WTC11 (cell line): ENCODE data around the gene POLR3B. TPM values are rescaled to one million over a fixed set of nuclear protein-coding genes. Genes with fewer than 3 reads are reported as not detected.

Experiments used
- ATAC-seq: fragments of 200-7000 bp; cut with Tn5 transposase; 2 replicates; pipeline ENCODE4 v1.10.0; 2021; ENCODE audit warnings: mild to moderate bottlenecking, moderate library complexity
- CTCF ChIA-PET: fragments of 300-600 bp; sonication (Branson Sonifier 250); formaldehyde crosslinking; loops from one replicate; lab custom pipeline; 2021; ENCODE audit warnings: antibody characterized with exemption; lab: Charles Lee
- POLR2A ChIA-PET: fragments of 350-600 bp; sonication (Branson Sonifier 250); formaldehyde crosslinking; loops from one replicate; lab custom pipeline; 2021; ENCODE audit warnings: antibody characterized with exemption; lab: Charles Lee
- DNase-seq: peaks from one replicate; pipeline ENCODE4 v3.0.0; 2021; ENCODE audit warnings: low spot score
- H3K27ac Mint-ChIP-seq: 2 replicates; pipeline ENCODE4 v1.8.0; 2021; ENCODE audit warnings: mixed read lengths
- H3K27me3 Mint-ChIP-seq: 2 replicates; pipeline ENCODE4 v1.8.0; 2021; ENCODE audit warnings: low read depth, mild to moderate bottlenecking, moderate library complexity, mixed read lengths
- H3K36me3 Mint-ChIP-seq: 2 replicates; pipeline ENCODE4 v1.8.0; 2021; ENCODE audit warnings: mixed read lengths
- H3K4me1 Mint-ChIP-seq: 2 replicates; pipeline ENCODE4 v1.8.0; 2022; ENCODE audit warnings: mixed read lengths
- H3K4me3 Mint-ChIP-seq: 2 replicates; pipeline ENCODE4 v1.8.0; 2021; ENCODE audit warnings: mild to moderate bottlenecking, moderate library complexity, mixed read lengths
- H3K9me3 Mint-ChIP-seq: 2 replicates; pipeline ENCODE4 v1.8.0; 2021; ENCODE audit warnings: mixed read lengths
- CREB1 ChIP-seq: sonication (generic); formaldehyde crosslinking; IDR thresholded peaks from 2 replicates; pipeline ENCODE4 v1.8.0; 2023; ENCODE audit warnings: mild to moderate bottlenecking, missing genetic modification reagents
- CREM ChIP-seq: sonication (generic); formaldehyde crosslinking; IDR thresholded peaks from 2 replicates; pipeline ENCODE4 v1.8.1; 2022; ENCODE audit warnings: mild to moderate bottlenecking, missing genetic modification reagents, moderate library complexity
- ELF4 ChIP-seq: sonication (generic); formaldehyde crosslinking; IDR thresholded peaks from 2 replicates; pipeline ENCODE4 v1.8.1; 2022; ENCODE audit warnings: low read depth, mild to moderate bottlenecking, moderate library complexity, missing genetic modification reagents
- GTF2I ChIP-seq: fragments of 250-450 bp; sonication (Bioruptor Pico); conservative IDR thresholded peaks from 2 replicates; pipeline ENCODE4 v1.4.0; 2021; ENCODE audit warnings: mild to moderate bottlenecking
- KAT7 ChIP-seq: sonication (generic); formaldehyde crosslinking; IDR thresholded peaks from 2 replicates; pipeline ENCODE4 v1.8.1; 2023; ENCODE audit warnings: missing genetic modification reagents, mild to moderate bottlenecking, borderline replicate concordance
- MXD4 ChIP-seq: fragments of 250-450 bp; sonication (Bioruptor Pico); IDR thresholded peaks from 2 replicates; pipeline ENCODE4 v1.8.0; 2021; ENCODE audit warnings: mild to moderate bottlenecking, moderate library complexity, borderline replicate concordance
- NFATC4 ChIP-seq: fragments of 250-450 bp; sonication (Bioruptor Pico); IDR thresholded peaks from 2 replicates; pipeline ENCODE4 v1.9.0; 2021; ENCODE audit warnings: mild to moderate bottlenecking
- OVOL2 ChIP-seq: fragments of 250-450 bp; sonication (Bioruptor Pico); IDR thresholded peaks from 2 replicates; pipeline ENCODE4 v1.9.0; 2021; ENCODE audit warnings: mild to moderate bottlenecking, borderline replicate concordance
- RORB ChIP-seq: fragments of 250-450 bp; sonication (Bioruptor Pico); IDR thresholded peaks from 2 replicates; pipeline ENCODE4 v1.9.0; 2021; ENCODE audit warnings: mild to moderate bottlenecking
- SMAD4 ChIP-seq: sonication (generic); formaldehyde crosslinking; IDR thresholded peaks from 2 replicates; pipeline ENCODE4 v1.8.0; 2022; ENCODE audit warnings: mild to moderate bottlenecking, missing genetic modification reagents
- TCF7 ChIP-seq: sonication (generic); formaldehyde crosslinking; IDR thresholded peaks from 2 replicates; pipeline ENCODE4 v1.8.0; 2022; ENCODE audit warnings: mild to moderate bottlenecking, low read depth, missing genetic modification reagents, moderate library complexity
- ZNF138 ChIP-seq: sonication (generic); formaldehyde crosslinking; conservative IDR thresholded peaks from 2 replicates; pipeline ENCODE4 v1.8.1; 2022; ENCODE audit warnings: mild to moderate bottlenecking, moderate library complexity, missing genetic modification reagents
- ZNF232 ChIP-seq: sonication (generic); formaldehyde crosslinking; IDR thresholded peaks from 2 replicates; pipeline ENCODE4 v1.8.0; 2022; ENCODE audit warnings: mild to moderate bottlenecking, missing genetic modification reagents
- ZNF423 ChIP-seq: fragments of 250-450 bp; sonication (Bioruptor Pico); IDR thresholded peaks from 2 replicates; pipeline ENCODE4 v2.1.2; 2022; ENCODE audit warnings: mild to moderate bottlenecking, moderate library complexity
- total RNA-seq: library from RNA; stranded (reverse); gene quantifications from 3 replicates; pipeline ENCODE4 v1.2.3, GENCODE V29; 2021
- TF ChIP-seq, protein P1 (sequence below): sonication (generic); formaldehyde crosslinking; IDR thresholded peaks from 2 replicates; pipeline ENCODE4 v1.8.0; 2023; ENCODE audit warnings: missing genetic modification reagents, mild to moderate bottlenecking, borderline replicate concordance
- TF ChIP-seq, protein P2 (sequence below): sonication (generic); formaldehyde crosslinking; IDR thresholded peaks from 2 replicates; pipeline ENCODE4 v1.8.1; 2023; ENCODE audit warnings: mild to moderate bottlenecking, missing genetic modification reagents, moderate library complexity
- TF ChIP-seq, protein P3 (sequence below): sonication (generic); formaldehyde crosslinking; IDR thresholded peaks from 2 replicates; pipeline ENCODE4 v1.8.1; 2022; ENCODE audit warnings: low read depth, mild to moderate bottlenecking, moderate library complexity, missing genetic modification reagents, borderline replicate concordance
- TF ChIP-seq, protein P4 (sequence below): fragments of 250-450 bp; sonication (Bioruptor Pico); IDR thresholded peaks from 2 replicates; pipeline ENCODE4 v1.9.0; 2021; ENCODE audit warnings: mild to moderate bottlenecking
- TF ChIP-seq, protein P5 (sequence below): sonication (generic); formaldehyde crosslinking; IDR thresholded peaks from 2 replicates; pipeline ENCODE4 v1.8.1; 2022; ENCODE audit warnings: mild to moderate bottlenecking, missing genetic modification reagents, moderate library complexity, borderline replicate concordance
- TF ChIP-seq, protein P6 (sequence below): sonication (generic); formaldehyde crosslinking; IDR thresholded peaks from 2 replicates; pipeline ENCODE4 v1.8.0; 2022; ENCODE audit warnings: mild to moderate bottlenecking, missing genetic modification reagents
- TF ChIP-seq, protein P7 (sequence below): sonication (generic); formaldehyde crosslinking; IDR thresholded peaks from 2 replicates; pipeline ENCODE4 v1.8.1; 2023; ENCODE audit warnings: mild to moderate bottlenecking, moderate library complexity, missing genetic modification reagents

Gene POLR3B
- total RNA-seq, 1 experiment from 2014 or later, result 9.0 TPM

DNA sequence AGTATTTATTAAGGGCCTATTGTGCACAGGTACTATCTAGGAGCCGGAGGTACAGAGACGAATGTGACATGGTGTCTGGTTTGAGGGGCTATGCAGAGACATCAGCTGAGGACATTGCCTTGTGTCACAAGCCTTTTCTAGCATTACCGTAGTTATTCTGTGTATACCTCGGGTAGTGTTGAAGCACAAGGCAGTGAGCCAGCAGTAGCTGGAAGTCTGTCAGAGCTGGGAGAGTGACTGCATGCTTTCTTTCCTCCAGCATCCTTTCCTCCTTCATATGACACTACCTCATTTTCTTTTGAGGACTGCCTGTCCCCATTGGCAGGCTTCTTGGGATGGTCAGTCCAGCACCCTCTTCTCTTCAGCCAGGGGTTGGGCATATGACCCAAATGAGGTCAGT, 77.0 kb downstream of the POLR3B start (continued):
- TF ChIP-seq, protein P1, sequence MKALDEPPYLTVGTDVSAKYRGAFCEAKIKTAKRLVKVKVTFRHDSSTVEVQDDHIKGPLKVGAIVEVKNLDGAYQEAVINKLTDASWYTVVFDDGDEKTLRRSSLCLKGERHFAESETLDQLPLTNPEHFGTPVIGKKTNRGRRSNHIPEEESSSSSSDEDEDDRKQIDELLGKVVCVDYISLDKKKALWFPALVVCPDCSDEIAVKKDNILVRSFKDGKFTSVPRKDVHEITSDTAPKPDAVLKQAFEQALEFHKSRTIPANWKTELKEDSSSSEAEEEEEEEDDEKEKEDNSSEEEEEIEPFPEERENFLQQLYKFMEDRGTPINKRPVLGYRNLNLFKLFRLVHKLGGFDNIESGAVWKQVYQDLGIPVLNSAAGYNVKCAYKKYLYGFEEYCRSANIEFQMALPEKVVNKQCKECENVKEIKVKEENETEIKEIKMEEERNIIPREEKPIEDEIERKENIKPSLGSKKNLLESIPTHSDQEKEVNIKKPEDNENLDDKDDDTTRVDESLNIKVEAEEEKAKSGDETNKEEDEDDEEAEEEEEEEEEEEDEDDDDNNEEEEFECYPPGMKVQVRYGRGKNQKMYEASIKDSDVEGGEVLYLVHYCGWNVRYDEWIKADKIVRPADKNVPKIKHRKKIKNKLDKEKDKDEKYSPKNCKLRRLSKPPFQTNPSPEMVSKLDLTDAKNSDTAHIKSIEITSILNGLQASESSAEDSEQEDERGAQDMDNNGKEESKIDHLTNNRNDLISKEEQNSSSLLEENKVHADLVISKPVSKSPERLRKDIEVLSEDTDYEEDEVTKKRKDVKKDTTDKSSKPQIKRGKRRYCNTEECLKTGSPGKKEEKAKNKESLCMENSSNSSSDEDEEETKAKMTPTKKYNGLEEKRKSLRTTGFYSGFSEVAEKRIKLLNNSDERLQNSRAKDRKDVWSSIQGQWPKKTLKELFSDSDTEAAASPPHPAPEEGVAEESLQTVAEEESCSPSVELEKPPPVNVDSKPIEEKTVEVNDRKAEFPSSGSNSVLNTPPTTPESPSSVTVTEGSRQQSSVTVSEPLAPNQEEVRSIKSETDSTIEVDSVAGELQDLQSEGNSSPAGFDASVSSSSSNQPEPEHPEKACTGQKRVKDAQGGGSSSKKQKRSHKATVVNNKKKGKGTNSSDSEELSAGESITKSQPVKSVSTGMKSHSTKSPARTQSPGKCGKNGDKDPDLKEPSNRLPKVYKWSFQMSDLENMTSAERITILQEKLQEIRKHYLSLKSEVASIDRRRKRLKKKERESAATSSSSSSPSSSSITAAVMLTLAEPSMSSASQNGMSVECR (CRISPR knock-in tag), result no peak
- TF ChIP-seq, protein P2, sequence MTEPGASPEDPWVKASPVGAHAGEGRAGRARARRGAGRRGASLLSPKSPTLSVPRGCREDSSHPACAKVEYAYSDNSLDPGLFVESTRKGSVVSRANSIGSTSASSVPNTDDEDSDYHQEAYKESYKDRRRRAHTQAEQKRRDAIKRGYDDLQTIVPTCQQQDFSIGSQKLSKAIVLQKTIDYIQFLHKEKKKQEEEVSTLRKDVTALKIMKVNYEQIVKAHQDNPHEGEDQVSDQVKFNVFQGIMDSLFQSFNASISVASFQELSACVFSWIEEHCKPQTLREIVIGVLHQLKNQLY (CRISPR knock-in tag), result no peak
- TF ChIP-seq MXD4 (CRISPR knock-in tag) (no peak), KAT7 (CRISPR knock-in tag) (no peak), SMAD4 (CRISPR knock-in tag) (no peak), TCF7 (CRISPR knock-in tag) (no peak), ELF4 (CRISPR knock-in tag) (no peak), ZNF138 (CRISPR knock-in tag) (no peak), CREM (CRISPR knock-in tag) (no peak), NFATC4 (CRISPR knock-in tag) (no peak), ZNF232 (CRISPR knock-in tag) (no peak), CREB1 (CRISPR knock-in tag) (no peak)
- TF ChIP-seq, protein P3, sequence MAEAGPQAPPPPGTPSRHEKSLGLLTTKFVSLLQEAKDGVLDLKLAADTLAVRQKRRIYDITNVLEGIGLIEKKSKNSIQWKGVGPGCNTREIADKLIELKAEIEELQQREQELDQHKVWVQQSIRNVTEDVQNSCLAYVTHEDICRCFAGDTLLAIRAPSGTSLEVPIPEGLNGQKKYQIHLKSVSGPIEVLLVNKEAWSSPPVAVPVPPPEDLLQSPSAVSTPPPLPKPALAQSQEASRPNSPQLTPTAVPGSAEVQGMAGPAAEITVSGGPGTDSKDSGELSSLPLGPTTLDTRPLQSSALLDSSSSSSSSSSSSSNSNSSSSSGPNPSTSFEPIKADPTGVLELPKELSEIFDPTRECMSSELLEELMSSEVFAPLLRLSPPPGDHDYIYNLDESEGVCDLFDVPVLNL (CRISPR knock-in tag), result no peak
- TF ChIP-seq, protein P4, sequence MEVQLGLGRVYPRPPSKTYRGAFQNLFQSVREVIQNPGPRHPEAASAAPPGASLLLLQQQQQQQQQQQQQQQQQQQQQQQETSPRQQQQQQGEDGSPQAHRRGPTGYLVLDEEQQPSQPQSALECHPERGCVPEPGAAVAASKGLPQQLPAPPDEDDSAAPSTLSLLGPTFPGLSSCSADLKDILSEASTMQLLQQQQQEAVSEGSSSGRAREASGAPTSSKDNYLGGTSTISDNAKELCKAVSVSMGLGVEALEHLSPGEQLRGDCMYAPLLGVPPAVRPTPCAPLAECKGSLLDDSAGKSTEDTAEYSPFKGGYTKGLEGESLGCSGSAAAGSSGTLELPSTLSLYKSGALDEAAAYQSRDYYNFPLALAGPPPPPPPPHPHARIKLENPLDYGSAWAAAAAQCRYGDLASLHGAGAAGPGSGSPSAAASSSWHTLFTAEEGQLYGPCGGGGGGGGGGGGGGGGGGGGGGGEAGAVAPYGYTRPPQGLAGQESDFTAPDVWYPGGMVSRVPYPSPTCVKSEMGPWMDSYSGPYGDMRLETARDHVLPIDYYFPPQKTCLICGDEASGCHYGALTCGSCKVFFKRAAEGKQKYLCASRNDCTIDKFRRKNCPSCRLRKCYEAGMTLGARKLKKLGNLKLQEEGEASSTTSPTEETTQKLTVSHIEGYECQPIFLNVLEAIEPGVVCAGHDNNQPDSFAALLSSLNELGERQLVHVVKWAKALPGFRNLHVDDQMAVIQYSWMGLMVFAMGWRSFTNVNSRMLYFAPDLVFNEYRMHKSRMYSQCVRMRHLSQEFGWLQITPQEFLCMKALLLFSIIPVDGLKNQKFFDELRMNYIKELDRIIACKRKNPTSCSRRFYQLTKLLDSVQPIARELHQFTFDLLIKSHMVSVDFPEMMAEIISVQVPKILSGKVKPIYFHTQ, result no peak
- TF ChIP-seq, protein P5, sequence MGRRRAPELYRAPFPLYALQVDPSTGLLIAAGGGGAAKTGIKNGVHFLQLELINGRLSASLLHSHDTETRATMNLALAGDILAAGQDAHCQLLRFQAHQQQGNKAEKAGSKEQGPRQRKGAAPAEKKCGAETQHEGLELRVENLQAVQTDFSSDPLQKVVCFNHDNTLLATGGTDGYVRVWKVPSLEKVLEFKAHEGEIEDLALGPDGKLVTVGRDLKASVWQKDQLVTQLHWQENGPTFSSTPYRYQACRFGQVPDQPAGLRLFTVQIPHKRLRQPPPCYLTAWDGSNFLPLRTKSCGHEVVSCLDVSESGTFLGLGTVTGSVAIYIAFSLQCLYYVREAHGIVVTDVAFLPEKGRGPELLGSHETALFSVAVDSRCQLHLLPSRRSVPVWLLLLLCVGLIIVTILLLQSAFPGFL (CRISPR knock-in tag), result no peak

DNA sequence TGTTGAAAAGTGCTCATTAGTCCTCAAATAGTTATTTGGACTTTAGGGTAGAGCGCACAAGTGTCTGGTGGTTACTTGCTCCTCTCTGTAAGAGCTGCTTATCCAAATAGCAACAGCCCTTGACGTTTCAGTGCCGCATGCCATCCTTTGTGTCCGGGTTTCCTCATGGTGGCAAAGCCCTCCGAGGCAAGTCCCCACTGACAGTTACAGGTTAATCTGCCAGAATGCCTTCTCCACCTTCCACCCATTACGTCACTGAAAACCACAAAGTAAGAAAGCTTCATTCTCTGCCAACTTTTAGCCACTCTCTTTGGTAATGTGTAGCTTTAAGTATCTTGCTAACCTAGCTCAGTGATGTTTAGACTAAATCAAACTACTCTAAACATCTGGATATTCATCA, 78.6 kb downstream of the POLR3B start:
- Mint-ChIP-seq H3K9me3 (no peaks in the 10 kb centered on the region), H3K27ac (0 out of 2 replicates have a peak overlapping the region, but pooled peaks have one; percentile 72), H3K27me3 (no peaks in the 10 kb centered on the region), H3K36me3 (peaks cover 4% of the 10 kb centered on the region), H3K4me3 (no peak overlapping the region), H3K4me1 (no peaks in the 10 kb centered on the region)
- no peak for DNase-seq
- CTCF ChIA-PET, result no interaction called here
- POLR2A ChIA-PET, result no interaction called here
- no peak for ATAC-seq
- TF ChIP-seq GTF2I (CRISPR knock-in tag) (no peak), RORB (CRISPR knock-in tag) (no peak), OVOL2 (CRISPR knock-in tag) (no peak), ELF4 (CRISPR knock-in tag) (no peak), ZNF423 (CRISPR knock-in tag) (no peak)
- TF ChIP-seq, protein P6, sequence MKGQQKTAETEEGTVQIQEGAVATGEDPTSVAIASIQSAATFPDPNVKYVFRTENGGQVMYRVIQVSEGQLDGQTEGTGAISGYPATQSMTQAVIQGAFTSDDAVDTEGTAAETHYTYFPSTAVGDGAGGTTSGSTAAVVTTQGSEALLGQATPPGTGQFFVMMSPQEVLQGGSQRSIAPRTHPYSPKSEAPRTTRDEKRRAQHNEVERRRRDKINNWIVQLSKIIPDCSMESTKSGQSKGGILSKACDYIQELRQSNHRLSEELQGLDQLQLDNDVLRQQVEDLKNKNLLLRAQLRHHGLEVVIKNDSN (CRISPR knock-in tag), result no peak
- TF ChIP-seq, protein P7, sequence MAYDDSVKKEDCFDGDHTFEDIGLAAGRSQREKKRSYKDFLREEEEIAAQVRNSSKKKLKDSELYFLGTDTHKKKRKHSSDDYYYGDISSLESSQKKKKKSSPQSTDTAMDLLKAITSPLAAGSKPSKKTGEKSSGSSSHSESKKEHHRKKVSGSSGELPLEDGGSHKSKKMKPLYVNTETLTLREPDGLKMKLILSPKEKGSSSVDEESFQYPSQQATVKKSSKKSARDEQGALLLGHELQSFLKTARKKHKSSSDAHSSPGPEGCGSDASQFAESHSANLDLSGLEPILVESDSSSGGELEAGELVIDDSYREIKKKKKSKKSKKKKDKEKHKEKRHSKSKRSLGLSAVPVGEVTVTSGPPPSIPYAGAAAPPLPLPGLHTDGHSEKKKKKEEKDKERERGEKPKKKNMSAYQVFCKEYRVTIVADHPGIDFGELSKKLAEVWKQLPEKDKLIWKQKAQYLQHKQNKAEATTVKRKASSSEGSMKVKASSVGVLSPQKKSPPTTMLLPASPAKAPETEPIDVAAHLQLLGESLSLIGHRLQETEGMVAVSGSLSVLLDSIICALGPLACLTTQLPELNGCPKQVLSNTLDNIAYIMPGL (CRISPR knock-in tag), result no peak
